ENCODE results near the gene CUL4A.
"Not testable (repeated sequence)": the region's sequence is repeated elsewhere in the genome, so short reads cannot be mapped to it uniquely, and the experiment has no call there.

The CUL4A gene

GRCh38 chr13:113293686-113294085 is 84.3 kb downstream of the CUL4A start:
- DNase-seq: no peak

- DNase-seq: no peak
Measured at GRCh38 chr13:113295776-113296175, 86.4 kb downstream of the CUL4A start.

GRCh38 chr13:113296823-113297369 is 87.5 kb downstream of the CUL4A start, which contains the start of gene LAMP1:
LAMP1 (plus strand) TSS chr13:113297239; CDS start chr13:113297435, 196 bp downstream.
- peak; percentile 100 for DNase-seq

DNA sequence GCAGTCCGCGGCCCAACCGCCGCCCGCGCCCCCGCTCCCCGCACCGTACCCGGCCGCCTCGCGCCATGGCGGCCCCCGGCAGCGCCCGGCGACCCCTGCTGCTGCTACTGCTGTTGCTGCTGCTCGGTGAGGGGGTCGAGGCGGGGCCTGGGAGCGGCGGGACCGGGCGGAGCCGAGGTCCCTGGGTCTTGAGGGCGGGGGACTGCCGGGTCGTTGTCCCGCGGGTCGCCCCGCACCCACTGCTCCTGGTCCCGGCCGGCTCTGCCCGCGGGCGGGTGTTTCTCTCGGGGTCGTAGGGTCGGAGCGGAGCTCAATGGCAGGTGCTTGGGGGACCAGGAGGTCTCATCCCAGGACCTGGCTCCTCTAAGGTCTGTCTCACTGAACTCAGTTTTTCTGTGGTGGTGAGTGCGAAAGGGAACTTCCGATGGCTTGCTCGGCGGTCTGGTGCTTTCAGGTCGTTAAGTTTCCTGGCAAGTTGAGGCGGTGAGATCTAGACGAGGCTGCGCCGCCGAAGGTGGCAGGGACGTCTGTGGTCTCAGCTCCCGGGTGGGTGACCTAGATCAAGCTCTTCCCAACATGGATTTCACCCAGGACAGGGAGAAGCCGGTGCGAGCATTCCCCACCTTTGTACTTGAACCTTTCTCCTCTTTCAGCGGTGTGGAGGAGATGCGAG is 88.1 kb downstream of the CUL4A start:
- no peak for DNase-seq

DNA sequence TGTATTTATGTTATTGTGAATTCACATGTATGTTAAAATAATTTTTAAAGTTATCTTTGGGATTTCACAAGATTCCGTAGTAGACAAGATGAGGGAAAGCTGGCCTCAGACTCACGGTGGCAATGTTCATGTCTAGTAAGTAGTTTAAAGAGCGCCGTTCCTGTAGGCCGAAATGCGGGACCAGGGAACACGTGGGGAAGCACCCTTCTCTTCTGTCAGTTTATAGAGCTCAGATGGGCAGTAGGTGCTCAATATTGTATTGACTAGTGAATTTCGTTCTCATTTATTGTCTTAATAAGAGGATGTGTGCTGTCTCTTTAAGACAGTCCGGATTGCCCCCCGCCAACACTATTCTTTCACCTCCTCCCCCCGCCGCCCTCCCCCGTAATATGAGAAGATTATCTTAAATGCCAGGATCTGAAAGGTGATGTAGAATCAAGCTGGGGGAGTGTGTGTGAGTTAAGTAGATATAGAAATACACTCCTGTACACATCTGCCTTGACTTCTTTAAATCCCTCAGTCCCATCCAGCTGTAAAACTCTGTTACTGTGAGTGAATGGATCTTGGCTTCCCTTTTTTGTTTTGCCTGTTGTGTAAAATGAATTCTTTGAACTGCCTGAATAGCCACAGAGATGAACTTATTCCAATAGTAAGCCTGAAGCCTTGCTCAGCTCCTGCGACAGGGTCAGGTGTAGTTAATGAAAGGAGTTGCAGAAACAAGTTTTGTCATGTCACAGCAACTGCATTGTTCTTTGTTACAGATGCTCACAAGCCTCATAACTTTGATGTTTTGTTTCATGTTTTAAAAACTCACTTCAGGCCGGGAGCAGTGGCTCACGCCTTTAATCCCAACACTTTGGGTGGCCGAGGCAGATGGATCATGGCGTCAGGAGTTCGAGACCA is 88.9 kb downstream of the CUL4A start:
- DNase-seq: no peak

DNA sequence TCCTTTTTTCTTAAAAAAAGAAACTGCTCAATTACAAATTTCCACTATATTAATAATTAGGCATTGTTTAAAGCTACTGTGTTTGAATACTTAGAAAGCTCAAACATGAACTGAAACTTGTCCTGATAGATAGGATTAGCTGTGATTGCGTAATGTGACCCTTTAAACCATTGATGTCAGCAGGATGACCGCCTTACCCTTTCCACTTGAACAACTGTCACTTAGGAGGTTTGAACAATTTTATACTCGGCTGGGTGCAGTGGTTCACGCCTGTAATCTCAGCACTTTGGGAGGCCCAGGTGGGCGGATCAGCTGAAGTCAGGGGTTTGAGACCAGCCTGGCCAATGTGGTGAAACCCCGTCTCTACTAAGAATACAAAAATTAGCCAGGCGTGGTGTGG is 90.5 kb downstream of the CUL4A start:
- DNase-seq: no peak

GRCh38 chr13:113302986-113303385 is 93.6 kb downstream of the CUL4A start:
- no peak for DNase-seq

DNA sequence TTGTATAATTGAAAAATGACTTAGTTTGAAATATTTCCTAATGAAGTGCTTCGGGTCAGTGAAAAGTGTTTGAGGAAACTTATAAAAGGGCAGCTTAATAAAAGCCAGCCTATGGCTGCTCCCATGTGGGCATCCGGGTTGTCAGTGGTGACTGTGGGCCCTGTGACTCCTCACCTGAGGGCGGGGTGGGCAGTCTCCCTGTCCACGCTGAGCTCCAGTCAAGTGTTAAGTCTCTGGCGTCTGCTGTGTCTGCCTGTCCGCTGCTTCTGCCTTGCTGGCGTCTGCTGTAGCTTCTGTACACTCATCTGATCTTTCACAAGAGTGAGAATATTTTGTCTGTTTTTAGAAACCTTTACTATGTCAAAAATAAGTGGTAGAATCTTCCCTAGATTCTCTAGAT is 94.7 kb downstream of the CUL4A start:
- DNase-seq: no peak

GRCh38 chr13:113305208-113305607 is 95.8 kb downstream of the CUL4A start:
- DNase-seq: no peak

GRCh38 chr13:113307491-113307890 is 98.1 kb downstream of the CUL4A start:
- DNase-seq: no peak

DNA sequence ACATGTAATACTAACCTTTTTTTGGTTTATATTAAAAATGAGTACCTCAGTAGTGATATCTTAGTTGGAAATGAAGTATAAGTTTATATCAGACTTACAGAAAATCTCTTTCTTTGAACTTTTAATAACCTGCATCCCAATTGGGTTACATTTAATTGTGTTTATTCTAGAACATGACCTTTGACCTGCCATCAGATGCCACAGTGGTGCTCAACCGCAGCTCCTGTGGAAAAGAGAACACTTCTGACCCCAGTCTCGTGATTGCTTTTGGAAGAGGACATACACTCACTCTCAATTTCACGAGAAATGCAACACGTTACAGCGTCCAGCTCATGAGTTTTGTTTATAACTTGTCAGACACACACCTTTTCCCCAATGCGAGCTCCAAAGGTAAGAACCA is 100.1 kb downstream of the CUL4A start:
- no peak for DNase-seq

DNA sequence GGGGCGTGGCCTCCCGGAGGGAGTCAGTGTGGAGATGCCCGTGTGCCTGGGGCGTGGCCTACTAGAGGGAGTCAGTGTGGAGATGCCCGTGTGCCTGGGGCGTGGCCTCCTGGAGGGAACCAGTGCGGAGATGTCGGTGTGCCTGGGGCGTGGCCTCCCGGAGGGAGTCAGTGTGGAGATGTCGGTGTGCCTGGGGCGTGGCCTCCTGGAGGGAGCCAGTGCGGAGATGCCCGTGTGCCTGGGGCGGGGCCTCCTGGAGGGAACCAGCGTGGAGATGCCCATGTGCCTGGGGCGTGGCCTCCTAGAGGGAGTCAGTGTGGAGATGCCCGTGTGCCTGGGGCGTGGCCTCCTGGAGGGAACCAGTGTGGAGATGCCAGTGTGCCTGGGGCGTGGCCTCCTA is 104.7 kb downstream of the CUL4A start:
- DNase-seq: not testable (repeated sequence)

DNA sequence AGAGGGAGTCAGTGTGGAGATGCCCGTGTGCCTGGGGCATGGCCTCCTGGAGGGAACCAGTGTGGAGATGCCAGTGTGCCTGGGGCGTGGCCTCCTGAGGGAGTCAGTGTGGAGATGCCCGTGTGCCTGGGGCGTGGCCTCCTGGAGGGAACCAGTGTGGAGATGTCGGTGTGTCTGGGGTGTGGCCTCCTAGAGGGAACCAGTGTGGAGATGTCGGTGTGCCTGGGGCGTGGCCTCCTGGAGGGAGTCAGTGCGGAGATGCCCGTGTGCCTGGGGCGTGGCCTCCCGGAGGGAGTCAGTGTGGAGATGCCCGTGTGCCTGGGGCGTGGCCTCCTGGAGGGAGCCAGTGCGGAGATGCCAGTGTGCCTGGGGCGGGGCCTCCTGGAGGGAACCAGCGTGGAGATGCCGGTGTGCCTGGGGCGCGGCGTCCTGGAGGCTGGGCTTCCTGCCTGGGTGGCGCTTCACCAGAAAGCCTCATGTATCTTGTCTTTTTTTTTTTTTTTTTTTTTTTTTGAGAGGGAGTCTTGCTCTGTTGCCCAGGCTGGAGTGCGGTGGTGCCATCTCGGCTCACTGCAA is 105.6 kb downstream of the CUL4A start:
- not testable (repeated sequence) for DNase-seq

DNA sequence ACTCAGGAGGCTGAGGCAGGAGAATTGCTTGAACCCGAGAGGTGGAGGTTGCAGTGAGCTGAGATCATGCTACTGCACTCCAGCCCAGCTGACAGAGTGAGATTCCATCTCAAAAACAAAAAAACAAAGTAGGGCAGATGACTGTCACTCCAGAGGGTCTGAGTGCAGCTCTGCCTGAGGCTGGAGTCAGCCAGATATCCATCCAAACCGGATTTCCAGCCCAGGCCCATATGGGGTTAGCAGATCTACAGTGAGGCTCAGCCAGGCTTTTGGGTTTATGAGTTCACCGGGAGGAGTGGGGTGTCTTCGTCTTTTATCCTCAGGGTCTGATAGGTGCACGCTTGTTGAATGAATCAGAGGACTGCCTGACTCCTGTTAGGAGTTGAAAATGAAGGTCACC is 106.6 kb downstream of the CUL4A start:
- DNase-seq: no peak

Data from GDM1 (cell line).